Aorta (tissue), 5 donors: ENCODE results near the gene ROS1. TPM values are rescaled to one million over a fixed set of nuclear protein-coding genes. Genes with fewer than 3 reads are reported as not detected.

Experiments used
- ATAC-seq: fragments of 200-7000 bp; cut with Tn5 transposase; one replicate; pipeline ENCODE4 v1.9.1; 2022; ENCODE audit warnings: moderate library complexity; ENCODE audit not compliant: low FRiP score
- DNase-seq, 2 donors: peaks; one replicate each; pipeline ENCODE4 v3.0.0-alpha.2; 2020
- H3K27ac ChIP-seq, 2 donors: one replicate each; pipeline ENCODE4 v1.5.1; 2013; ENCODE audit warnings: low read length in 2 of 2, mild to moderate bottlenecking in 2 of 2, moderate library complexity in 2 of 2, control low read depth in 1 of 2, inconsistent platforms in 1 of 2, low read depth in 1 of 2
- H3K27me3 ChIP-seq, 2 donors: one replicate each; pipeline ENCODE4 v1.6.1; 2013; ENCODE audit warnings: control low read depth in 1 of 2, low read length in 1 of 2, mild to moderate bottlenecking in 1 of 2, moderate library complexity in 1 of 2; ENCODE audit not compliant: insufficient read depth in 2 of 2, control insufficient read depth in 1 of 2
- H3K36me3 ChIP-seq, 2 donors: one replicate each; pipeline ENCODE4 v1.6.1; 2013; ENCODE audit warnings: control low read depth in 1 of 2, low read length in 1 of 2, mild to moderate bottlenecking in 1 of 2; ENCODE audit not compliant: insufficient read depth in 2 of 2, control insufficient read depth in 1 of 2
- H3K4me1 ChIP-seq, 2 donors: one replicate each; pipeline ENCODE4 v1.6.1; 2013; ENCODE audit warnings: low read length in 2 of 2, control low read depth in 1 of 2, mild to moderate bottlenecking in 1 of 2, moderate library complexity in 1 of 2; ENCODE audit not compliant: insufficient read depth in 2 of 2, control insufficient read depth in 1 of 2
- H3K4me3 ChIP-seq, 2 donors: one replicate each; pipeline ENCODE4 v1.5.1; 2013; ENCODE audit warnings: low read length in 2 of 2, control low read depth in 1 of 2, mild to moderate bottlenecking in 1 of 2
- H3K9me3 ChIP-seq: one replicate; pipeline ENCODE4 v1.6.1; 2013; ENCODE audit warnings: mild to moderate bottlenecking, low read length; ENCODE audit not compliant: control insufficient read depth
- WGBS, 2 donors: extraction: QIAGEN DNeasy Blood & Tissue Kit; methylation state at CpG; one replicate each; pipeline ENCODE4 v1.1.7; 2013; 5-methylcytosine and 5-hydroxymethylcytosine counted together
- intact Hi-C, 2 donors: fragments of 100-400 bp; cut with DNase I; formaldehyde crosslinking; loops; one replicate each; pipeline versions ENCODE4 v1.14.2 to v1.15.0; 2022
- polyA plus RNA-seq, 2 donors: library from polyadenylated mRNA; stranded (reverse); fragments of 200-250 nt; gene quantifications; one replicate each; pipeline ENCODE4 v1.2.3, GENCODE V29; 2013
- total RNA-seq, 2 donors: library from RNA; stranded (reverse); fragmentation: NEBNext Ultra II Directional; extraction: Animal tissue kit (Norgen Biotek cat#: 25700); gene quantifications; one replicate each; pipeline ENCODE4 v1.2.1, GENCODE V29; 2021
- donor health status: healthy with polysubstance abuse.
- donor health status: Bipolar disorder and iron deficiency.
- donor health status: DM: no; HTN: no; CAD: no.
- donor health status: DM: no; HTN: no; CAD: no.
- donor health status: DM: yes; HTN: yes; CAD: no.

ROS1 gene
- total and polyA plus RNA-seq, 4 donors = 0.06 TPM; not detected in 3

DNA sequence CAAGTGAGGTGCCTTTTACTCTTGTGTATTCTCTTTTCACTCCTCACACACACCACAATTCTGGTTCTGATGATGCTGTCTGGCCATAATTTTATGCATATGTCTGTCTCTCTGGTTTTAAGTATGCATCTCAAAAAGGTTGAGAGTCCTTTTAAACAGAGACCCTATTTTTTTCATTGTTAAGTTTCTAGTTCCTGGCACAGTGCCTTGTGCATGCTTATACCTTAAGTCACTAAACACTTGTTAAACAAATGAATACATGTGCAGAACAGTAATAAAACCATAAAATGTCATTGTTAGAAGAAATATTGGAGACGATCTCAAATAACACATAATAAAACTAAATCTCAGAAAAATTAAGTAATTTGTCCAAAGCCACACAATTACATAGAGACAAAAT, 7.9 kb downstream of the ROS1 start:
- H3K9me3 ChIP-seq = no peaks in the 10 kb centered on the region
- no peak for DNase-seq
- H3K27me3 ChIP-seq = no peaks in the 10 kb centered on the region
- no peak overlapping the region for H3K4me3 ChIP-seq
- no peak for ATAC-seq
- H3K27ac ChIP-seq = no peak overlapping the region
- no peaks in the 10 kb centered on the region for H3K36me3 ChIP-seq
- 84 to 85% methylated on average over 1 of the region's 1 CpG for WGBS, 2 donors
- intact Hi-C loops = no loop called here
- H3K4me1 ChIP-seq = no peaks in the 10 kb centered on the region

DNA sequence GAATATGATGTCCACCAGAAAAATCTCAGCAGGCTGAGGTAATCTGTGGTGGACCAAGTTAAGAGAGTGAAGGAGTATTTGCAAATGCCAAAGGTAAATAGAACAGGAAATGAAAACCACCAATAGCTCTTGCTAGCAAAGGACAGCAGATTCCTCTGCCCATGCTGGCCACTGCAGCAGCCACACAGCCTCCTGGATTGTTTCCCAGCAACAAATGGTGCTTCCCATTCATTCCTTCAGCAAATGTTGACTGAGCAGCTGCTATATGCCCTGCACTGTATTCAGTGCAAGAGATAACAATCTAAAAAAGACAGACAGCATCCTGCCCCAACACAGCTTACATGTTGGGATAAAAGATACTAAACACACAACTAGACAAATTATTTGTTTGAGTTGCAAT, 11.0 kb downstream of the ROS1 start:
- H3K4me3 ChIP-seq = no peak overlapping the region
- no peaks in the 10 kb centered on the region for H3K27me3 ChIP-seq
- no peaks in the 10 kb centered on the region for H3K9me3 ChIP-seq
- ATAC-seq = no peak
- H3K36me3 ChIP-seq = no peaks in the 10 kb centered on the region
- no peak overlapping the region for H3K27ac ChIP-seq
- intact Hi-C loops = no loop called here
- H3K4me1 ChIP-seq = no peaks in the 10 kb centered on the region
- no peak for DNase-seq

DNA sequence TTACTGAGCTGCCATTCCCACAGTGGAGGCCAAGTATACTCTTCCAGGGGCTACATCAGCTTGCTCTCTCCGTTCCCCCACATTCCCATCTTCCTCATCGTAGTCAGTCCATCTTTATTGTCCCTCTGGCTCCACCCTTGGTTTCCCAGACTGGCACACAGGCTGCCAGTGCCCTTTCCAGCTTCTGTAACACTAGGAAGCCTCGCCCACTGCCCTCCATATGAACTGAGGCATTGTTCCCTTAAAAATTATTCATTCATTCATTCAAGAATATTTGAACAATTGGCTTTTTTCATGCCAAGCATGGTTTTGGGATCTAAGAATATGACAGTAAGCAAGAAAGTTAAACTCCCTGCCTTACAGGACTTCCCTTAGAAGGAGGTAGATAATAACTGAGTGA, 14.3 kb downstream of the ROS1 start:
- 66 to 71% methylated on average over 3 of the region's 3 CpGs for WGBS, 2 donors
- no peak overlapping the region for H3K4me3 ChIP-seq

DNA sequence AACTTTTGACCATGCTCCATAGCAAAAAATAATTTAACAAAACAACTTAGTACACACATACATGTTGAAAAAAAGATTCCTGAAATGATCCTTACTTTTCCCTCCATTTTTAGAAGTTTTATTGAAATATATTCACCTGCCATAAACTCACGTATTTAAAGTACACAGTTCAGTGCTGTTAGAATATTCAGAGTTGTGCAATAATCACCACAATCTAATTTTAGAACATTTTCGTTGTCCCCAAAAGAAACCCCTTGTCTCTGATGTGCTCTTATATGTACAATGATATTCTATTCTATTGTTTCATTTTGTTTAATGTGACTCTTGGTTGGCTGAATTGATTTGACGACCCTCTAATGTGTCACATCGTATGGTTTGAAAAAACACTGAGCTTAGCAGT, 15.9 kb downstream of the ROS1 start:
- Histone ChIP-seq H3K27ac (no peak overlapping the region), H3K9me3 (no peaks in the 10 kb centered on the region), H3K4me1 (no peaks in the 10 kb centered on the region), H3K36me3 (no peaks in the 10 kb centered on the region), H3K27me3 (no peaks in the 10 kb centered on the region), H3K4me3 (no peak overlapping the region)
- intact Hi-C loops = no loop called here
- ATAC-seq (no peak), DNase-seq (no peak)
- 65 to 69% methylated on average over 4 of the region's 4 CpGs for WGBS, 2 donors

More for the DNA sequence above, 14.3 kb downstream of the ROS1 start:
- no peaks in the 10 kb centered on the region for H3K4me1 ChIP-seq
- ATAC-seq (no peak), DNase-seq (no peak)
- H3K27me3 ChIP-seq = no peaks in the 10 kb centered on the region
- H3K36me3 ChIP-seq = no peaks in the 10 kb centered on the region
- H3K27ac ChIP-seq = no peak overlapping the region
- H3K9me3 ChIP-seq = no peaks in the 10 kb centered on the region
- intact Hi-C loops = no loop called here

DNA sequence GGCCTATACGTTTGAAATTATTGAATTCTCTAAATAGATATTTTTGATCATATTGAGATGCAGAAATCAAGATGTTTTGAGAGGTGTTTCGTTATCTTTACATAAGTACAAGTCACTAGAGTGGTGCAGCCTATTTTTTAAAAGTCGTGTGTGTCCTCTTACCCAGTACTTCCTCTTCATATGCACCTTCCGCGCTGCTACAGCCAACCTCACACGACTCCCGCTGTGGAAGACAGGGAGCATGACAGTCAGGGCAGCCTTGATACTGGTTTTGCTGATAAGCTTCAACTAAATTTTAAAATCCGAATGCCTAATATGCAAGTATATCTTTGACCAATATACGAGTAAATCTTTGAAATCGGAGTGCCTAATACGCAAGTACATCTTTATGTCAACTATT, 16.3 kb downstream of the ROS1 start:
- Histone ChIP-seq H3K9me3 (no peaks in the 10 kb centered on the region), H3K4me1 (no peaks in the 10 kb centered on the region), H3K4me3 (no peak overlapping the region), H3K27me3 (no peaks in the 10 kb centered on the region), H3K36me3 (no peaks in the 10 kb centered on the region), H3K27ac (no peak overlapping the region)
- intact Hi-C loops = no loop called here
- no peak for DNase-seq
- 78 to 81% methylated on average over 11 of the region's 11 CpGs for WGBS, 2 donors
- ATAC-seq = no peak

DNA sequence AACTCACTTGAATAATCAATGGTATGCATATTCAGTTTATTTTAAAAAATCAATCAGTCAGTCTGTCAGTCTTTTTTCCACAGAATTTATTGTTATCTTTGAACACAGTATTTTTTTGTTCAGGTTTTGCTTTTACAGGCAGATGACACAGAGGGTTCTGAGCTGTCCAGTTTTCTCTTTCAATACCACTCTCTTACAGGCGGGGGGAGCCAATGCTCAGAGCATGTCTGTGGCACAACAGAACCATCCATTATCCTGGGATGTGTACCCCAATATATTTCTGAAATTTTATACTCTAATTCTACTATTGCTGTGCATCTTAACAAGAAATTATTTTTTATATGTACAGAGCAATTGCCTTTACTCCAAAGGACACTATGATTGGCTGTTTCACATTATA, 21.2 kb downstream of the ROS1 start:
- no peak for ATAC-seq
- Histone ChIP-seq H3K9me3 (no peaks in the 10 kb centered on the region), H3K27me3 (no peaks in the 10 kb centered on the region), H3K27ac (no peak overlapping the region), H3K4me1 (no peaks in the 10 kb centered on the region), H3K4me3 (no peak overlapping the region), H3K36me3 (no peaks in the 10 kb centered on the region)
- WGBS, 2 donors = 48 to 76% methylated on average over 1 of the region's 1 CpG
- intact Hi-C loops = no loop called here
- no peak for DNase-seq

DNA sequence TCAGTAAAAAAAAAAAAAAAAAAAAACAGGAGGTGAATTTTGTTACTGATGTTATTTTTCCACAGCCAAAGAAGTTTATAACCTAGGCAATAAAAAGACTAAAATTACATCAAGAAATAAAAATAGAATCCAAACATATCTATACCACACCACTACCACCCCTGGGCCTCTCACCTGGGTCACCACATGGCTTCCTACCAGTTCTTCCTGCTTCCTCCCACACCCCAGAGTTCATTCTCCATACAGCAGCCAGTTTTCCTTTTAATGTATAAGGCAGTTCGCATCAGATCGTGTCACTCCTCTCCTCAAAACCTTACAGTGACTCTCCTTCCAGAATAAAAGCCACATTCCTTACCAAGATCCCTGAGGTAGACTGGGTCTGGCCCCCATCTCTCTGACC, 23.9 kb downstream of the ROS1 start:
- 80% methylated on average over 2 of the region's 2 CpGs for WGBS, 2 donors

DNA sequence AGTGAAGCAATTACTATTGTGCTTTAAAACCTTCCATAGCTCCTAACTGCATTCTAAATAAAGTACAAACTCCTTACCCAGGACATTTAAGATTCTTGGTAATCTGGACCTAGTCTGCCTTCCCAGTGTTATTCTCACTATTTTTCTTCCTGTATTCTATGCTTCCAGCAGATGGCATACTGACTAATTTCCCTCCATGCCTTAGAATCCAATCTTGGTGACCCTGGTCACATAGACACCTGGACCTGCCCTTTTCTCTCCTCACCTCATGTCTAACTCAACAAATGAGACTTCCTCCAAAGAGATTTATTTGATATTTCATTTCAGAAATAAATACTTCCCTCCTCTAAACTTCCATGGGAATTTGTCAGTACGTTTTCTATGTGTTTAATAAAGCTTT, 25.8 kb downstream of the ROS1 start:
- no peak for ATAC-seq
- 79 to 89% methylated on average over 1 of the region's 1 CpG for WGBS, 2 donors
- intact Hi-C loops = no loop called here
- no peaks in the 10 kb centered on the region for H3K36me3 ChIP-seq
- no peak overlapping the region for H3K27ac ChIP-seq
- H3K4me3 ChIP-seq = no peak overlapping the region
- no peak for DNase-seq
- H3K9me3 ChIP-seq = no peaks in the 10 kb centered on the region
- no peaks in the 10 kb centered on the region for H3K27me3 ChIP-seq
- peaks cover 0 to 7% of the 10 kb centered on the region in 2 donors for H3K4me1 ChIP-seq

More for the DNA sequence above, 23.9 kb downstream of the ROS1 start:
- intact Hi-C loops = no loop called here
- Histone ChIP-seq H3K27ac (no peak overlapping the region), H3K27me3 (no peaks in the 10 kb centered on the region), H3K9me3 (no peaks in the 10 kb centered on the region), H3K36me3 (no peaks in the 10 kb centered on the region), H3K4me1 (peaks cover 0 to 3% of the 10 kb centered on the region in 2 donors), H3K4me3 (no peak overlapping the region)
- ATAC-seq = no peak
- DNase-seq = no peak

DNA sequence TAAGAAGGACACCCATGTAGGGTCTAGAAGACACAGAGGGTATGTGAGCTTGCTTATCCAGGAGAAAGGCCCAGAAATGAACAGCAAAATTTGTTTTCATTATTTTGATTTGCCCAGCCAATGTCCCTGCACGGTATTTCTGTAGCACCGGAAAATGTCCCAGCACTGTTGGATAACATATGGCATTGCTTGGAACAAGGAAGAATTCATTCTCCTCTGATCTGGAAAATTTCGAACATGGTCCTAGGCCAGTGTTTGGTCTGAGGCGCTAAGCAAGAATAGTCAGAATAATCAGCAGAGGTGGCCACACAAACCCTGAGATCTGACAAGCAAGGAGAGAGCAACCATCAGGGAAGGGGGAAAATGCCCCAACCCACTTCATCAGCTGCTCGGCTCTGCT, 26.6 kb downstream of the ROS1 start:
- H3K4me1 ChIP-seq = peaks cover 0 to 11% of the 10 kb centered on the region in 2 donors
- intact Hi-C loops = no loop called here
- H3K4me3 ChIP-seq = no peak overlapping the region
- no peaks in the 10 kb centered on the region for H3K9me3 ChIP-seq
- no peak overlapping the region for H3K27ac ChIP-seq
- no peaks in the 10 kb centered on the region for H3K36me3 ChIP-seq
- H3K27me3 ChIP-seq = no peaks in the 10 kb centered on the region
- WGBS, 2 donors = 47 to 48% methylated on average over 5 of the region's 5 CpGs
- ATAC-seq = no peak
- no peak for DNase-seq
